VCaP (cell line): ENCODE data around the gene BMP4.

Experiments
- H3K27ac ChIP-seq: fragments of 450-650 bp; 2 replicates; pipeline ENCODE4 v1.5.1; 2017
- CTCF ChIP-seq: fragments of 450-650 bp; conservative IDR thresholded peaks from 2 replicates; pipeline ENCODE4 v1.5.1; 2017; ENCODE audit warnings: mild to moderate bottlenecking, moderate library complexity

BMP4 gene

GRCh38 chr14:53956427-53957201 lies at the start of gene BMP4:
TSS of gene BMP4 (minus strand) at chr14:53956825. CDS start at chr14:53952222, 4,603 bp downstream.
- H3K27ac ChIP-seq, result no peak within 1 kb of the TSS
- TF ChIP-seq CTCF, result no peak

GRCh38 chr14:54003064-54003463 lies 46.4 kb upstream of the BMP4 start:
- TF ChIP-seq CTCF, result no peak
- H3K27ac ChIP-seq, result no peak overlapping the region

GRCh38 chr14:54002653-54003052 lies 46.0 kb upstream of the BMP4 start:
- TF ChIP-seq CTCF, result no peak
- no peak overlapping the region for H3K27ac ChIP-seq

GRCh38 chr14:54001189-54001878 lies 44.7 kb upstream of the BMP4 start:
- no peak overlapping the region for H3K27ac ChIP-seq
- TF ChIP-seq CTCF, result peak; percentile 17; the same call in 1 of the 2 replicates

GRCh38 chr14:54000341-54000811 lies 43.8 kb upstream of the BMP4 start:
- TF ChIP-seq CTCF, result no peak
- H3K27ac ChIP-seq, result no peak overlapping the region

- H3K27ac ChIP-seq, result no peak overlapping the region
- TF ChIP-seq CTCF, result no peak
Observed at GRCh38 chr14:53999061-53999488, 42.5 kb upstream of the BMP4 start.

GRCh38 chr14:53996041-53996440 lies 39.4 kb upstream of the BMP4 start:
- TF ChIP-seq CTCF, result no peak
- no peak overlapping the region for H3K27ac ChIP-seq
